ENCODE measurements around the gene SERAC1. TPM values are rescaled to one million over a fixed set of nuclear protein-coding genes. Genes with fewer than 3 reads are reported as not detected.

Gene SERAC1
- total and polyA plus RNA-seq, 10 of the 15 experiments (the other 5 are each of a cell fraction or from before 2014, with no cell fraction given): 0.76 to 2.9 (median 2.2) TPM

DNA sequence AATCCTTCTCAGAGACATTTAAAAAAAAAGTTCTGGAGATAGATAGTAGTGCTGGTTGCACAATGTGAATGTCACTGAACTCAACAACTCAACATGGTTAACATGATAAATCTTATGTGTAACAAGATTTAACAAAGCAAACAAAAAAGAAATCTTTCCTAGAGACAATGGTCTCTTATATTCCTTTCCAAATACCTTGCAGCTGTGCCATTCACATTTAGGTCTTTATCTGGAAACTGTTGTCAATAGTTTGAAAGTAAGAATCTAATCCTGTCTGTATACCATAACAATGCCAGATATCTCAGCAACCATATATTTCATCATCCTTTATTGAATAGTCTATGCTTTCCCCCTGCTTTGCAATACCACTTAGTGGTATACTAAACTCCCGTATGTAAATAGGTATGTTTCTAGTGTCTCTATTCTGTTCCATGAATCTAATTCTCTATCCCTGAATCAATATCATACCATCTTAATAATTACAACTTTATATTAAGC is 2.1 kb downstream of the SERAC1 start:
- H2AFZ ChIP-seq (ENCODE audit: control insufficient read depth, low read depth, low read length): no peak overlapping the region
- H3K4me2 ChIP-seq (ENCODE audit: control insufficient read depth, insufficient read depth): no peak overlapping the region
- ChIA-PET RAD21 (ENCODE audit: unreplicated experiment) (no interaction called here), POLR2A (no interaction called here), CTCF (interaction anchor here (0.9 to 1.0 kb wide), 2 partner anchors 10 to 48 kb away, joined by 4 to 6 read pairs; no protein-coding TSS in a partner anchor), SMC1A (ENCODE audit: uncharacterized antibody, unreplicated experiment) (interaction anchor here (0.8 kb wide), 1 partner anchor 21 kb away, joined by 4 read pairs; no protein-coding TSS in a partner anchor)
- no TSS peak for BruUV-seq (replicated peaks)
- no peaks in the 10 kb centered on the region for H4K20me1 ChIP-seq (ENCODE audit: control insufficient read depth, insufficient read depth)
- no peak overlapping the region for H3K9ac ChIP-seq (ENCODE audit: control insufficient read depth, insufficient read depth, low read length)
- FAIRE-seq (no peak), ATAC-seq (no peak), DNase-seq (ENCODE audit: low read depth, low spot score) (no peak)
- no peak overlapping the region for H3K27ac ChIP-seq (ENCODE audit: control insufficient read depth, insufficient read depth)
- H3K79me2 ChIP-seq (ENCODE audit: control insufficient read depth, insufficient read depth, low read length): no peaks in the 10 kb centered on the region
- WGBS (ENCODE audit: insufficient coverage, insufficient replicate concordance, low lambda C conversion rate, missing lambda C conversion rate): 90% methylated on average over 1 of the region's 1 CpG
- H3K4me3 ChIP-seq: no peak overlapping the region
- no peaks in the 10 kb centered on the region for H3K36me3 ChIP-seq (ENCODE audit: control insufficient read depth in 2 of 2, insufficient read depth in 2 of 2, low read length in 1 of 2)
- H3K9me3 ChIP-seq (replicated peaks; ENCODE audit: control insufficient read depth, insufficient read depth, low read length): no peaks in the 10 kb centered on the region
- intact Hi-C loops (cut with micrococcal nuclease; ENCODE audit: unreplicated experiment) (no loop called here), in situ Hi-C loops (cut with MboI) (no loop called here)
- H3K4me1 ChIP-seq (ENCODE audit: control insufficient read depth, insufficient read depth, low read length): no peaks in the 10 kb centered on the region
- H3K27me3 ChIP-seq (replicated peaks in 1 of 2; ENCODE audit: control insufficient read depth in 2 of 2, insufficient read depth in 2 of 2, low read length in 1 of 2): no peaks in the 10 kb centered on the region
- TF ChIP-seq, protein P1, sequence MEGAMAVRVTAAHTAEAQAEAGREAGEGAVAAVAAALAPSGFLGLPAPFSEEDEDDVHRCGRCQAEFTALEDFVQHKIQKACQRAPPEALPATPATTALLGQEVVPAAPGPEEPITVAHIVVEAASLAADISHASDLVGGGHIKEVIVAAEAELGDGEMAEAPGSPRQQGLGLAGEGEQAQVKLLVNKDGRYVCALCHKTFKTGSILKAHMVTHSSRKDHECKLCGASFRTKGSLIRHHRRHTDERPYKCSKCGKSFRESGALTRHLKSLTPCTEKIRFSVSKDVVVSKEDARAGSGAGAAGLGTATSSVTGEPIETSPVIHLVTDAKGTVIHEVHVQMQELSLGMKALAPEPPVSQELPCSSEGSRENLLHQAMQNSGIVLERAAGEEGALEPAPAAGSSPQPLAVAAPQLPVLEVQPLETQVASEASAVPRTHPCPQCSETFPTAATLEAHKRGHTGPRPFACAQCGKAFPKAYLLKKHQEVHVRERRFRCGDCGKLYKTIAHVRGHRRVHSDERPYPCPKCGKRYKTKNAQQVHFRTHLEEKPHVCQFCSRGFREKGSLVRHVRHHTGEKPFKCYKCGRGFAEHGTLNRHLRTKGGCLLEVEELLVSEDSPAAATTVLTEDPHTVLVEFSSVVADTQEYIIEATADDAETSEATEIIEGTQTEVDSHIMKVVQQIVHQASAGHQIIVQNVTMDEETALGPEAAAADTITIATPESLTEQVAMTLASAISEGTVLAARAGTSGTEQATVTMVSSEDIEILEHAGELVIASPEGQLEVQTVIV (IDR thresholded peaks at IDR 0.05; ENCODE audit: borderline replicate concordance, partially characterized antibody): no peak
- TF ChIP-seq, protein P2, sequence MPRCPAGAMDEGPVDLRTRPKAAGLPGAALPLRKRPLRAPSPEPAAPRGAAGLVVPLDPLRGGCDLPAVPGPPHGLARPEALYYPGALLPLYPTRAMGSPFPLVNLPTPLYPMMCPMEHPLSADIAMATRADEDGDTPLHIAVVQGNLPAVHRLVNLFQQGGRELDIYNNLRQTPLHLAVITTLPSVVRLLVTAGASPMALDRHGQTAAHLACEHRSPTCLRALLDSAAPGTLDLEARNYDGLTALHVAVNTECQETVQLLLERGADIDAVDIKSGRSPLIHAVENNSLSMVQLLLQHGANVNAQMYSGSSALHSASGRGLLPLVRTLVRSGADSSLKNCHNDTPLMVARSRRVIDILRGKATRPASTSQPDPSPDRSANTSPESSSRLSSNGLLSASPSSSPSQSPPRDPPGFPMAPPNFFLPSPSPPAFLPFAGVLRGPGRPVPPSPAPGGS (IDR thresholded peaks at IDR 0.05; ENCODE audit: borderline replicate concordance, insufficient read depth, low read depth, low read length, poor library complexity, severe bottlenecking): no peak
- TF ChIP-seq IRF4 (IDR thresholded peaks at IDR 0.05; ENCODE audit: low read depth, low read length) (no peak), PML (IDR thresholded peaks at IDR 0.05; ENCODE audit: low read length) (no peak), BHLHE40 (IDR thresholded peaks at IDR 0.05; ENCODE audit: borderline replicate concordance in 1 of 2, low read depth in 2 of 2, low read length in 1 of 2) (no peak), ASH2L (IDR thresholded peaks at IDR 0.05; ENCODE audit: borderline replicate concordance, low read depth) (no peak), KDM1A (IDR thresholded peaks at IDR 0.05; ENCODE audit: borderline replicate concordance) (no peak), KAT2A (conservative IDR thresholded peaks at IDR 0.05; ENCODE audit: control insufficient read depth, low read depth, low read length) (no peak), RCOR1 (conservative IDR thresholded peaks at IDR 0.05; ENCODE audit: low read depth, low read length) (no peak), TCF12 (IDR thresholded peaks at IDR 0.05; ENCODE audit: low read depth, low read length) (no peak), GABPA (IDR thresholded peaks at IDR 0.05; ENCODE audit: low read depth) (no peak), ZBED1 (IDR thresholded peaks at IDR 0.05; ENCODE audit: borderline replicate concordance) (no peak), HCFC1 (IDR thresholded peaks at IDR 0.05; ENCODE audit: low read length) (no peak), ZNF217 (IDR thresholded peaks at IDR 0.05) (no peak)
- TF ChIP-seq, protein P3, sequence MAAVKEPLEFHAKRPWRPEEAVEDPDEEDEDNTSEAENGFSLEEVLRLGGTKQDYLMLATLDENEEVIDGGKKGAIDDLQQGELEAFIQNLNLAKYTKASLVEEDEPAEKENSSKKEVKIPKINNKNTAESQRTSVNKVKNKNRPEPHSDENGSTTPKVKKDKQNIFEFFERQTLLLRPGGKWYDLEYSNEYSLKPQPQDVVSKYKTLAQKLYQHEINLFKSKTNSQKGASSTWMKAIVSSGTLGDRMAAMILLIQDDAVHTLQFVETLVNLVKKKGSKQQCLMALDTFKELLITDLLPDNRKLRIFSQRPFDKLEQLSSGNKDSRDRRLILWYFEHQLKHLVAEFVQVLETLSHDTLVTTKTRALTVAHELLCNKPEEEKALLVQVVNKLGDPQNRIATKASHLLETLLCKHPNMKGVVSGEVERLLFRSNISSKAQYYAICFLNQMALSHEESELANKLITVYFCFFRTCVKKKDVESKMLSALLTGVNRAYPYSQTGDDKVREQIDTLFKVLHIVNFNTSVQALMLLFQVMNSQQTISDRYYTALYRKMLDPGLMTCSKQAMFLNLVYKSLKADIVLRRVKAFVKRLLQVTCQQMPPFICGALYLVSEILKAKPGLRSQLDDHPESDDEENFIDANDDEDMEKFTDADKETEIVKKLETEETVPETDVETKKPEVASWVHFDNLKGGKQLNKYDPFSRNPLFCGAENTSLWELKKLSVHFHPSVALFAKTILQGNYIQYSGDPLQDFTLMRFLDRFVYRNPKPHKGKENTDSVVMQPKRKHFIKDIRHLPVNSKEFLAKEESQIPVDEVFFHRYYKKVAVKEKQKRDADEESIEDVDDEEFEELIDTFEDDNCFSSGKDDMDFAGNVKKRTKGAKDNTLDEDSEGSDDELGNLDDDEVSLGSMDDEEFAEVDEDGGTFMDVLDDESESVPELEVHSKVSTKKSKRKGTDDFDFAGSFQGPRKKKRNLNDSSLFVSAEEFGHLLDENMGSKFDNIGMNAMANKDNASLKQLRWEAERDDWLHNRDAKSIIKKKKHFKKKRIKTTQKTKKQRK (IDR thresholded peaks at IDR 0.05; ENCODE audit: low read depth, low read length): no peak
- TF ChIP-seq, protein P4, sequence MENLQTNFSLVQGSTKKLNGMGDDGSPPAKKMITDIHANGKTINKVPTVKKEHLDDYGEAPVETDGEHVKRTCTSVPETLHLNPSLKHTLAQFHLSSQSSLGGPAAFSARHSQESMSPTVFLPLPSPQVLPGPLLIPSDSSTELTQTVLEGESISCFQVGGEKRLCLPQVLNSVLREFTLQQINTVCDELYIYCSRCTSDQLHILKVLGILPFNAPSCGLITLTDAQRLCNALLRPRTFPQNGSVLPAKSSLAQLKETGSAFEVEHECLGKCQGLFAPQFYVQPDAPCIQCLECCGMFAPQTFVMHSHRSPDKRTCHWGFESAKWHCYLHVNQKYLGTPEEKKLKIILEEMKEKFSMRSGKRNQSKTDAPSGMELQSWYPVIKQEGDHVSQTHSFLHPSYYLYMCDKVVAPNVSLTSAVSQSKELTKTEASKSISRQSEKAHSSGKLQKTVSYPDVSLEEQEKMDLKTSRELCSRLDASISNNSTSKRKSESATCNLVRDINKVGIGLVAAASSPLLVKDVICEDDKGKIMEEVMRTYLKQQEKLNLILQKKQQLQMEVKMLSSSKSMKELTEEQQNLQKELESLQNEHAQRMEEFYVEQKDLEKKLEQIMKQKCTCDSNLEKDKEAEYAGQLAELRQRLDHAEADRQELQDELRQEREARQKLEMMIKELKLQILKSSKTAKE (IDR thresholded peaks at IDR 0.05; ENCODE audit: low read depth, poor library complexity, severe bottlenecking): no peak

Data from GM12878 (cell line).